ENCODE data around the gene ZNF532. TPM values are rescaled to one million over a fixed set of nuclear protein-coding genes. Genes with fewer than 3 reads are reported as not detected.

ZNF532 gene
- total RNA-seq, 1 experiment from 2014 or later = 258 TPM

- H3K23me2 ChIP-seq (ENCODE audit: insufficient read length, low read depth, low read length, poor library complexity, severe bottlenecking) = no peaks in the 10 kb centered on the region
- no peak for TF ChIP-seq CTCF (conservative IDR thresholded peaks at IDR 0.05)
- no peak for DNase-seq
- H3K4me1 ChIP-seq (ENCODE audit: insufficient read depth, low read length) = peaks cover 12% of the 10 kb centered on the region; the same call in 1 of the 2 replicates
- H4K5ac ChIP-seq (ENCODE audit: insufficient read length, low read depth, low read length) = peak overlapping the region; percentile 18
- H2BK12ac ChIP-seq (ENCODE audit: insufficient read length, low read depth, low read length) = peak overlapping the region; percentile 31
- H2BK15ac ChIP-seq (ENCODE audit: low read depth, low read length) = no peak overlapping the region
- peak overlapping the region; percentile 88 for H3K18ac ChIP-seq (ENCODE audit: insufficient read length, low read depth, low read length)
- peak overlapping the region; percentile 6 for H2BK5ac ChIP-seq (ENCODE audit: insufficient read length, low read length)
- no peaks in the 10 kb centered on the region for H3K9me3 ChIP-seq (ENCODE audit: control insufficient read depth, low read depth, low read length)
- H3K14ac ChIP-seq (ENCODE audit: insufficient read depth, low read length) = peak overlapping the region; percentile 59; the same call in 1 of the 2 replicates
- H3K23ac ChIP-seq (ENCODE audit: insufficient read length, low read depth, low read length) = no peak overlapping the region
- Mint-ChIP-seq H3K4me1 (peaks cover 80 to 83% of the 10 kb centered on the region in 2 experiments), H3K27ac (peak overlapping the region; percentile 97 to 99 (median 97)), H3K9me3 (peaks cover 4 to 6% of the 10 kb centered on the region in 2 experiments; a peak in 2 of 5 replicates), H3K4me3 (peak overlapping the region; percentile 79 to 85), H3K27me3 (ENCODE audit: low read depth) (no peaks in the 10 kb centered on the region), H3K36me3 (ENCODE audit: insufficient read depth in 1 of 3, low read depth in 3 of 3) (peaks cover 50 to 59% (median 52%) of the 10 kb centered on the region in 3 experiments)
- H3T11ph ChIP-seq (ENCODE audit: low read length) = no peak overlapping the region
- H4K8ac ChIP-seq (replicated peaks; ENCODE audit: insufficient read length, low read depth, low read length) = no peak overlapping the region
- H2AFZ ChIP-seq (ENCODE audit: low read length) = no peak overlapping the region
- WGBS (ENCODE audit: extremely low coverage, insufficient read length, low lambda C conversion rate) = no CpG with 5 or more reads among the region's 4 CpGs
- no peak overlapping the region for H2BK20ac ChIP-seq (ENCODE audit: low read depth, low read length, poor library complexity, severe bottlenecking)
- peaks cover 36% of the 10 kb centered on the region; the same call in 1 of the 2 replicates for H3K79me2 ChIP-seq (ENCODE audit: insufficient read depth, low read length)
- peak overlapping the region; percentile 86 for H3K27ac ChIP-seq (ENCODE audit: insufficient read length, low read depth, low read length)
- H4K91ac ChIP-seq (ENCODE audit: insufficient read length, low read depth, low read length) = no peak overlapping the region
- no peak overlapping the region; the same call in 1 of the 2 replicates for H3K4ac ChIP-seq (ENCODE audit: low read depth, low read length)
- H3K79me1 ChIP-seq (ENCODE audit: insufficient read depth, low read depth, low read length, poor library complexity, severe bottlenecking) = no peaks in the 10 kb centered on the region
- H2BK120ac ChIP-seq (ENCODE audit: low read depth, low read length, poor library complexity, severe bottlenecking) = no peak overlapping the region
- peak overlapping the region; percentile 66 for H3K9ac ChIP-seq (ENCODE audit: extremely low read depth, insufficient read length, low read length)
- no peak overlapping the region for H3K56ac ChIP-seq (ENCODE audit: insufficient read length, low read depth, low read length)
- no peak overlapping the region for H2AK5ac ChIP-seq (ENCODE audit: insufficient read length, low read length)
- H4K20me1 ChIP-seq (ENCODE audit: control insufficient read depth, insufficient read depth, insufficient read length) = no peaks in the 10 kb centered on the region
- no peaks in the 10 kb centered on the region for H3K27me3 ChIP-seq (ENCODE audit: insufficient read depth, low read length)
- H3K4me2 ChIP-seq (ENCODE audit: insufficient read depth, insufficient read length, low read length) = peak overlapping the region; percentile 77
Measured at GRCh38 chr18:58865033-58865590, 435 bp downstream of the ZNF532 start.

Measured in H9 (cell line).